ENCODE measurements around the gene DDX60. TPM values are rescaled to one million over a fixed set of nuclear protein-coding genes. Genes with fewer than 3 reads are reported as not detected.

DDX60 gene
- polyA plus RNA-seq, 1 donor from 2014 or later, result not detected

- H3K79me2 ChIP-seq (replicated peaks; ENCODE audit: insufficient read depth, low read length), result no peaks in the 10 kb centered on the region
- no peaks in the 10 kb centered on the region for H3K9me3 ChIP-seq (ENCODE audit: low read length)
- H3K9ac ChIP-seq (ENCODE audit: low read length), result no peak overlapping the region
- H2AFZ ChIP-seq (ENCODE audit: low read depth, low read length), result no peak overlapping the region
- no peak overlapping the region for H3K4me3 ChIP-seq (ENCODE audit: low read length)
- H3F3A ChIP-seq (ENCODE audit: insufficient read depth, low read length, poor library complexity, severe bottlenecking), result no peaks in the 10 kb centered on the region
- no peaks in the 10 kb centered on the region for H3K36me3 ChIP-seq (ENCODE audit: insufficient read depth, low read length)
- no peaks in the 10 kb centered on the region for H4K20me1 ChIP-seq (ENCODE audit: insufficient read depth)
- no peak overlapping the region for H3K4me2 ChIP-seq (ENCODE audit: low read length)
- no peak overlapping the region for H3K27ac ChIP-seq (ENCODE audit: low read length)
- TF ChIP-seq CTCF (IDR thresholded peaks at IDR 0.05; ENCODE audit: poor library complexity, severe bottlenecking) (no peak), EP300 (conservative IDR thresholded peaks at IDR 0.05; ENCODE audit: poor library complexity, severe bottlenecking) (no peak), POLR2AphosphoS5 (IDR thresholded peaks at IDR 0.05) (no peak), TAF1 (IDR thresholded peaks at IDR 0.05; ENCODE audit: low read depth) (no peak), SMC3 (conservative IDR thresholded peaks at IDR 0.05; ENCODE audit: poor library complexity) (no peak), MXI1 (conservative IDR thresholded peaks at IDR 0.05; ENCODE audit: poor library complexity, severe bottlenecking) (no peak), REST (IDR thresholded peaks at IDR 0.05; ENCODE audit: borderline replicate concordance) (no peak), EZH2 (IDR thresholded peaks at IDR 0.05; ENCODE audit: borderline replicate concordance, insufficient read depth, low read length, poor library complexity, severe bottlenecking) (no peak), RAD21 (conservative IDR thresholded peaks at IDR 0.05) (no peak)
- no peaks in the 10 kb centered on the region for H3K9me2 ChIP-seq (ENCODE audit: insufficient read depth, low read length)
- H3K27me3 ChIP-seq (ENCODE audit: insufficient read depth, low read depth, low read length), result no peaks in the 10 kb centered on the region
Measured at GRCh38 chr4:168248176-168248710, 70.3 kb downstream of the DDX60 start.

GRCh38 chr4:168247603-168248002, 70.9 kb downstream of the DDX60 start:
- Histone ChIP-seq H4K20me1 (ENCODE audit: insufficient read depth) (no peaks in the 10 kb centered on the region), H3K36me3 (ENCODE audit: insufficient read depth, low read length) (no peaks in the 10 kb centered on the region), H3F3A (ENCODE audit: insufficient read depth, low read length, poor library complexity, severe bottlenecking) (no peaks in the 10 kb centered on the region), H3K9ac (ENCODE audit: low read length) (no peak overlapping the region), H2AFZ (ENCODE audit: low read depth, low read length) (no peak overlapping the region), H3K9me3 (ENCODE audit: low read length) (no peaks in the 10 kb centered on the region), H3K9me2 (ENCODE audit: insufficient read depth, low read length) (no peaks in the 10 kb centered on the region), H3K4me3 (ENCODE audit: low read length) (no peak overlapping the region), H3K79me2 (replicated peaks; ENCODE audit: insufficient read depth, low read length) (no peaks in the 10 kb centered on the region), H3K27ac (ENCODE audit: low read length) (no peak overlapping the region), H3K27me3 (ENCODE audit: insufficient read depth, low read depth, low read length) (no peaks in the 10 kb centered on the region), H3K4me2 (ENCODE audit: low read length) (no peak overlapping the region)
- no peak for TF ChIP-seq POLR2AphosphoS5 (IDR thresholded peaks at IDR 0.05)
- no peak for TF ChIP-seq TAF1 (IDR thresholded peaks at IDR 0.05; ENCODE audit: low read depth)
- TF ChIP-seq MXI1 (conservative IDR thresholded peaks at IDR 0.05; ENCODE audit: poor library complexity, severe bottlenecking), result no peak
- TF ChIP-seq EP300 (conservative IDR thresholded peaks at IDR 0.05; ENCODE audit: poor library complexity, severe bottlenecking), result no peak
- no peak for TF ChIP-seq SMC3 (conservative IDR thresholded peaks at IDR 0.05; ENCODE audit: poor library complexity)
- no peak for TF ChIP-seq EZH2 (IDR thresholded peaks at IDR 0.05; ENCODE audit: borderline replicate concordance, insufficient read depth, low read length, poor library complexity, severe bottlenecking)
- no peak for TF ChIP-seq CTCF (IDR thresholded peaks at IDR 0.05; ENCODE audit: poor library complexity, severe bottlenecking)
- no peak for TF ChIP-seq RAD21 (conservative IDR thresholded peaks at IDR 0.05)
- no peak for TF ChIP-seq REST (IDR thresholded peaks at IDR 0.05; ENCODE audit: borderline replicate concordance)

Data from neural cell (in vitro differentiated cells).